ENCODE results near the gene FAF1. TPM values are rescaled to one million over a fixed set of nuclear protein-coding genes. Genes with fewer than 3 reads are reported as not detected.

Gene FAF1
- total RNA-seq, 1 experiment from 2014 or later, result 78.7 TPM

DNA sequence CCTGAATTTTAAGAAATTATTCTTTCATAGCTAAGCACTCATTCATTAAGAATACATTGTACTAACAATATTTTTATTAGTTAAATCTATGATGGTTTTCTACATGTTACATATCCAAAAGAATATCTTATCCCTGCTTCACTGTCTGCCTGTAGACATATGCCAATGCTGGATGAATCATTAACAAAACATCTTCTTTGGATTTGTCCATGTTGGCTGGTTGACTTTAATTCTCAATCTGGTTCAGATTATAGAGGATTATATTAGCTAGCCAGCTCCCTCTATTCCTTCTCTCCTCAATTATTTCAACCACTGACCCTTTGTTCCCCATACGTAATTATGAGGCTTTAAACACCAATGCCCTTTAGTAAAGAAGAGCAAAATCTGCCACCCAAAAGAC, 398.0 kb downstream of the FAF1 start:
- H3K4me3 Mint-ChIP-seq (ENCODE audit: unreplicated experiment), result no peak overlapping the region
- H3K4me1 ChIP-seq, result no peaks in the 10 kb centered on the region
- TF ChIP-seq, protein P1, sequence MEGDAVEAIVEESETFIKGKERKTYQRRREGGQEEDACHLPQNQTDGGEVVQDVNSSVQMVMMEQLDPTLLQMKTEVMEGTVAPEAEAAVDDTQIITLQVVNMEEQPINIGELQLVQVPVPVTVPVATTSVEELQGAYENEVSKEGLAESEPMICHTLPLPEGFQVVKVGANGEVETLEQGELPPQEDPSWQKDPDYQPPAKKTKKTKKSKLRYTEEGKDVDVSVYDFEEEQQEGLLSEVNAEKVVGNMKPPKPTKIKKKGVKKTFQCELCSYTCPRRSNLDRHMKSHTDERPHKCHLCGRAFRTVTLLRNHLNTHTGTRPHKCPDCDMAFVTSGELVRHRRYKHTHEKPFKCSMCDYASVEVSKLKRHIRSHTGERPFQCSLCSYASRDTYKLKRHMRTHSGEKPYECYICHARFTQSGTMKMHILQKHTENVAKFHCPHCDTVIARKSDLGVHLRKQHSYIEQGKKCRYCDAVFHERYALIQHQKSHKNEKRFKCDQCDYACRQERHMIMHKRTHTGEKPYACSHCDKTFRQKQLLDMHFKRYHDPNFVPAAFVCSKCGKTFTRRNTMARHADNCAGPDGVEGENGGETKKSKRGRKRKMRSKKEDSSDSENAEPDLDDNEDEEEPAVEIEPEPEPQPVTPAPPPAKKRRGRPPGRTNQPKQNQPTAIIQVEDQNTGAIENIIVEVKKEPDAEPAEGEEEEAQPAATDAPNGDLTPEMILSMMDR (IDR thresholded peaks at IDR 0.05; ENCODE audit: insufficient read depth in 1 of 2, low read depth in 1 of 2, low read length in 1 of 2, severe bottlenecking in 1 of 2, unreplicated experiment in 1 of 2), result no peak
- H3K36me3 ChIP-seq (ENCODE audit: control insufficient read depth, insufficient read depth, low read length), result no peaks in the 10 kb centered on the region
- intact Hi-C loops (cut with micrococcal nuclease; ENCODE audit: unreplicated experiment), result no loop called here
- no peaks in the 10 kb centered on the region for H3K27me3 ChIP-seq (replicated peaks; ENCODE audit: control insufficient read depth, insufficient read depth, low read length)
- no peak overlapping the region for H3K4me3 ChIP-seq (ENCODE audit: low read depth, low read length)
- no peaks in the 10 kb centered on the region for H3K9me3 Mint-ChIP-seq (ENCODE audit: unreplicated experiment)
- POLR2A ChIA-PET, result no interaction called here
- no peak overlapping the region for H3K27ac Mint-ChIP-seq (ENCODE audit: unreplicated experiment)
- DNase-seq, result no peak
- H3K9me3 ChIP-seq, result no peaks in the 10 kb centered on the region
- BruUV-seq (replicated peaks), result no TSS peak
- CTCF ChIA-PET, result no interaction called here
- H3K36me3 Mint-ChIP-seq (ENCODE audit: insufficient read depth, unreplicated experiment), result peaks cover 7% of the 10 kb centered on the region
- no peaks in the 10 kb centered on the region for H3K4me1 Mint-ChIP-seq (ENCODE audit: low read depth, unreplicated experiment)
- H3K27me3 Mint-ChIP-seq (ENCODE audit: insufficient read depth, unreplicated experiment), result no peaks in the 10 kb centered on the region

DNA sequence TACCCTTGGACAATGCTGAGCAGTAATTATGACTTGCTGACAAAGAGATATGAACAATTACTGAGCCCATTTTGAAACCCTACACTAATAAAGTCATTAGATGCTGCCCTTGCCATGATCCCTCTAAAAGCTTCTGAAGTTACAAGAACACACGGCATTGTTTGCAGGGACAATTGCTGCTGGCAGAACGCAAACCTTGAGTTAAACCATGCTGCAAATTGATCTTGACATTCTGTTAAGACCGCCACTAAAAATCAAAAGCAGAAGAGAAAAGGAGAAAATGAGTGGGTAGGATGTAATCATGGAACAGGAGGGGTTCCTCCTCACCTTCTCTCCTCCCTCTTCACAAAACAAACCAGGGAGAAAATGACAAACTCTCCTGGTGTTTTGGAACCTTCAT, 400.6 kb downstream of the FAF1 start:
- Histone ChIP-seq H3K4me3 (ENCODE audit: low read depth, low read length) (no peak overlapping the region), H3K4me1 (no peaks in the 10 kb centered on the region), H3K9me3 (no peaks in the 10 kb centered on the region), H3K36me3 (ENCODE audit: control insufficient read depth, insufficient read depth, low read length) (no peaks in the 10 kb centered on the region), H3K27me3 (replicated peaks; ENCODE audit: control insufficient read depth, insufficient read depth, low read length) (no peaks in the 10 kb centered on the region)
- Mint-ChIP-seq H3K27me3 (ENCODE audit: insufficient read depth, unreplicated experiment) (no peaks in the 10 kb centered on the region), H3K4me3 (ENCODE audit: unreplicated experiment) (no peak overlapping the region), H3K27ac (ENCODE audit: unreplicated experiment) (no peak overlapping the region), H3K9me3 (ENCODE audit: unreplicated experiment) (no peaks in the 10 kb centered on the region), H3K36me3 (ENCODE audit: insufficient read depth, unreplicated experiment) (peaks cover 7% of the 10 kb centered on the region), H3K4me1 (ENCODE audit: low read depth, unreplicated experiment) (no peaks in the 10 kb centered on the region)
- intact Hi-C loops (cut with micrococcal nuclease; ENCODE audit: unreplicated experiment), result no loop called here
- ChIA-PET CTCF (no interaction called here), POLR2A (no interaction called here)
- no peak for DNase-seq
- BruUV-seq (replicated peaks), result no TSS peak
- TF ChIP-seq, protein P1 (IDR thresholded peaks at IDR 0.05; ENCODE audit: insufficient read depth in 1 of 2, low read depth in 1 of 2, low read length in 1 of 2, severe bottlenecking in 1 of 2, unreplicated experiment in 1 of 2), result no peak

DNA sequence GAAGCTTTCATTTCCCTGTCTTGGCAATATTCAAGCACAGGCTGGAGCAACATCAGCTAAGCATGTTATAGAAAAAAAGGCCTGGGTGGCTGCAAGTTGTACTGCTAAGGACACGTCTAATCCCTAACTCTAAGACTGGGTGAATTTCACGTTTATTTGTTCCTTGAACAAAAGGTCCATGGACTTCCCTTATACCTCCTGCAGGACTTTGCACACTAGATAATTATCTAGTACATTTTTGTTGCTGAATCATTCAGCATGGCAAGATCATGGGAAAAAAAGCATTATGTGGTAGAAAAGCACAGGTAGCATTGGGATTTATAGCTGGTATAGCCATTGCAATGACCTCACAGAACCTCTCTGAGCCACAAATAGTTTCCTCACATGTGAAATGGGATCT, 406.1 kb downstream of the FAF1 start:
- H3K27me3 ChIP-seq (replicated peaks; ENCODE audit: control insufficient read depth, insufficient read depth, low read length), result no peaks in the 10 kb centered on the region
- Mint-ChIP-seq H3K27me3 (ENCODE audit: insufficient read depth, unreplicated experiment) (no peaks in the 10 kb centered on the region), H3K36me3 (ENCODE audit: insufficient read depth, unreplicated experiment) (no peaks in the 10 kb centered on the region), H3K4me3 (ENCODE audit: unreplicated experiment) (no peak overlapping the region), H3K4me1 (ENCODE audit: low read depth, unreplicated experiment) (no peaks in the 10 kb centered on the region), H3K27ac (ENCODE audit: unreplicated experiment) (no peak overlapping the region), H3K9me3 (ENCODE audit: unreplicated experiment) (no peaks in the 10 kb centered on the region)
- H3K36me3 ChIP-seq (ENCODE audit: control insufficient read depth, insufficient read depth, low read length), result no peaks in the 10 kb centered on the region
- H3K4me1 ChIP-seq, result no peaks in the 10 kb centered on the region
- POLR2A ChIA-PET, result no interaction called here
- BruUV-seq (replicated peaks), result no TSS peak
- H3K9me3 ChIP-seq, result no peaks in the 10 kb centered on the region
- CTCF ChIA-PET, result no interaction called here
- TF ChIP-seq, protein P1 (IDR thresholded peaks at IDR 0.05; ENCODE audit: insufficient read depth in 1 of 2, low read depth in 1 of 2, low read length in 1 of 2, severe bottlenecking in 1 of 2, unreplicated experiment in 1 of 2), result no peak
- DNase-seq, result no peak
- intact Hi-C loops (cut with micrococcal nuclease; ENCODE audit: unreplicated experiment), result no loop called here
- H3K4me3 ChIP-seq (ENCODE audit: low read depth, low read length), result no peak overlapping the region
